ENCODE results near the gene RUNX1. TPM values are rescaled to one million over a fixed set of nuclear protein-coding genes. Genes with fewer than 3 reads are reported as not detected.

The RUNX1 gene
- total RNA-seq, 4 donors from 2014 or later = 2.9 to 18.7 (median 7.7) TPM

DNA sequence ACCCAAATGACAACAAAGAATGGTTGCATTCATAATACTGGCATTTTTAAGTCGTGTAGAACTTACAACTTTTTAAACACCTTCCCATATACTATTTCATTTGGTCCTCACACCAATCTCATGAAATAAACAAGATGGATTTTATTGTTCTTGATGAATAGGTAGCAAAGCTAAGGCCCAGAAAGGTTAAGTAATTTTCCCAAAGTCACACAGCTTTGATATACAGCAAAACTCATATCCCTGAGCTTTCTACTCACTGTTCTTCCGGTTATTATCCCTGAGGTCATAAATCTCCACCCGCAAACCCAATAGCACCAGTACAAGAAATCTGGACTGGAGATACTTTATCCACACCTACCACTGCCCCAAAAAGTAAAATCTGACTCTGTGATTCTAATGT, 186.2 kb downstream of the RUNX1 start:
- H3K27me3 ChIP-seq = no peaks in the 10 kb centered on the region
- H3K9me3 ChIP-seq = no peaks in the 10 kb centered on the region
- no peak overlapping the region for H3K4me3 ChIP-seq (replicated peaks in 1 of 3)
- TF ChIP-seq POLR2A (IDR thresholded peaks at IDR 0.05) (no peak), CTCF (IDR thresholded peaks at IDR 0.05) (no peak)
- no peak for DNase-seq
- WGBS, 2 donors = 96 to 98% methylated on average over 3 of the region's 3 CpGs
- H3K4me1 ChIP-seq = peaks cover 20 to 24% of the 10 kb centered on the region in 2 donors
- no peak overlapping the region for H3K27ac ChIP-seq
- H3K36me3 ChIP-seq = no peaks in the 10 kb centered on the region
- intact Hi-C loops (cut with DNase I) = no loop called here

GRCh38 chr21:34861258-34861657, 187.8 kb downstream of the RUNX1 start:
- WGBS, 2 donors = 97 to 98% methylated on average over 4 of the region's 4 CpGs
- H3K4me3 ChIP-seq (replicated peaks in 1 of 3) = no peak overlapping the region
- H3K27me3 ChIP-seq = no peaks in the 10 kb centered on the region
- H3K27ac ChIP-seq = no peak overlapping the region
- no peaks in the 10 kb centered on the region for H3K36me3 ChIP-seq
- DNase-seq = no peak
- intact Hi-C loops (cut with DNase I) = no loop called here
- TF ChIP-seq CTCF (IDR thresholded peaks at IDR 0.05) (no peak), POLR2A (IDR thresholded peaks at IDR 0.05) (no peak)
- H3K9me3 ChIP-seq = no peaks in the 10 kb centered on the region
- peaks cover 26 to 38% of the 10 kb centered on the region in 2 donors for H3K4me1 ChIP-seq

GRCh38 chr21:34859976-34860653, 189.0 kb downstream of the RUNX1 start:
- DNase-seq = no peak
- no peaks in the 10 kb centered on the region for H3K27me3 ChIP-seq
- intact Hi-C loops (cut with DNase I) = no loop called here
- 68 to 82% methylated on average over 5 of the region's 5 CpGs for WGBS, 2 donors
- H3K36me3 ChIP-seq = no peaks in the 10 kb centered on the region
- H3K4me3 ChIP-seq (replicated peaks in 1 of 3) = no peak overlapping the region
- no peak overlapping the region for H3K27ac ChIP-seq
- peaks cover 22 to 30% of the 10 kb centered on the region in 2 donors for H3K4me1 ChIP-seq
- no peaks in the 10 kb centered on the region for H3K9me3 ChIP-seq
- TF ChIP-seq CTCF (IDR thresholded peaks at IDR 0.05) (no peak), POLR2A (IDR thresholded peaks at IDR 0.05) (no peak)

DNA sequence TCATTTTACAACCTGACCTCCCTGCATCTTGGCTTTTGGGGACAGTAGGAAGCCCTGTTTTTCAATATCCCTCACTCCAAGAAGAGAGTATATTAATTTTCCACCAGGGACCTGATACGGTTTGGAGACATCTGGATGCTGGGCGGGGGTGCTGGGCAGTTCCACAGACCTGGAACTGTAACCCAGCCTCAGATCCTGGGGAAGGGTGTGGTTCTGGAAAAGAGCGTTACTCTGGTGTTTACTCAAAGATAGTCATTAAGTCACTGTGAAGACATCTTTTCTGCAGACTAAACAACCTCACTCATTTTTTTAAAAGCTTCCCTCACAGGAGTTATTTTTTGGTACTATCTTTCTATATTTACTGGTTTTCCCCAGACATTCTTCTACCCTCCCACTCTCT, 190.5 kb downstream of the RUNX1 start:
- no peak for TF ChIP-seq CTCF (IDR thresholded peaks at IDR 0.05)
- no peak for TF ChIP-seq POLR2A (IDR thresholded peaks at IDR 0.05)
- DNase-seq = no peak
- WGBS, 2 donors = 84 to 86% methylated on average over 3 of the region's 3 CpGs
- peaks cover 8 to 16% of the 10 kb centered on the region in 2 donors for H3K4me1 ChIP-seq
- intact Hi-C loops (cut with DNase I) = no loop called here
- H3K9me3 ChIP-seq = no peaks in the 10 kb centered on the region
- H3K4me3 ChIP-seq (replicated peaks in 1 of 3) = no peak overlapping the region
- H3K36me3 ChIP-seq = no peaks in the 10 kb centered on the region
- no peaks in the 10 kb centered on the region for H3K27me3 ChIP-seq
- H3K27ac ChIP-seq = peak overlapping the region in 1 of 3 donors; percentile 7

- peak overlapping the region in 2 of 3 donors; percentile 23 to 64 for H3K27ac ChIP-seq
- no peaks in the 10 kb centered on the region for H3K27me3 ChIP-seq
- H3K9me3 ChIP-seq = no peaks in the 10 kb centered on the region
- H3K4me1 ChIP-seq = peaks cover 7 to 14% of the 10 kb centered on the region in 2 donors
- intact Hi-C loops (cut with DNase I) = no loop called here
- no peak overlapping the region for H3K4me3 ChIP-seq (replicated peaks in 1 of 3)
- TF ChIP-seq CTCF (IDR thresholded peaks at IDR 0.05) (no peak), POLR2A (IDR thresholded peaks at IDR 0.05) (no peak)
- 65 to 75% methylated on average over 4 of the region's 4 CpGs for WGBS, 2 donors
- H3K36me3 ChIP-seq = no peaks in the 10 kb centered on the region
- DNase-seq = no peak
Observed at GRCh38 chr21:34857874-34858273, 191.2 kb downstream of the RUNX1 start.
